Measurements from ENCODE around the gene IGF2BP1.

GRCh38 chr17:49071106-49071505 lies 73.9 kb downstream of the IGF2BP1 start:
- TF ChIP-seq CTCF (IDR thresholded peaks at IDR 0.05; ENCODE audit: low read length) (no peak), EZH2 (optimal IDR thresholded peaks at IDR 0.05; ENCODE audit: low read depth, low read length) (no peak)
